Activated T-cell treated with anti-CD3 and anti-CD28 coated beads for 1 hour (primary cell): ENCODE results near the gene B3GLCT.
A peak's percentile ranks its signal among the peaks of the same experiment; 100 is the strongest.
"Not testable (repeated sequence)": the region's sequence is repeated elsewhere in the genome, so short reads cannot be mapped to it uniquely, and the experiment has no call there.

Experiments
- DNase-seq: peaks from one replicate; pipeline ENCODE4 v3.0.0-alpha.2; 2020; ENCODE audit warnings: low read depth

The B3GLCT gene

GRCh38 chr13:31199849-31200636 is at the start of gene B3GLCT:
B3GLCT (plus strand) TSS chr13:31199975; CDS start chr13:31200085, 110 bp downstream.
- peak; percentile 69 for DNase-seq

- DNase-seq: no peak
Observed at GRCh38 chr13:31150315-31150985, 49.3 kb upstream of the B3GLCT start.

- DNase-seq: no peak
Observed at GRCh38 chr13:31151837-31152236, 47.9 kb upstream of the B3GLCT start.

- DNase-seq: no peak
Observed at GRCh38 chr13:31154939-31155338, 44.8 kb upstream of the B3GLCT start.

GRCh38 chr13:31159306-31159705 is 40.5 kb upstream of the B3GLCT start:
- no peak for DNase-seq

GRCh38 chr13:31160857-31161556 is 38.8 kb upstream of the B3GLCT start:
- DNase-seq: peak; percentile 49

- DNase-seq: peak; percentile 97
Observed at GRCh38 chr13:31161557-31162150, 38.1 kb upstream of the B3GLCT start, which contains the start of gene HSPH1. HSPH1 (minus strand) TSS chr13:31161904; CDS start chr13:31161582, 322 bp downstream.

GRCh38 chr13:31162151-31163008 is 37.4 kb upstream of the B3GLCT start:
- peak; percentile 87 for DNase-seq

- DNase-seq: no peak
Observed at GRCh38 chr13:31166591-31166990, 33.2 kb upstream of the B3GLCT start.

GRCh38 chr13:31167490-31167889 is 32.3 kb upstream of the B3GLCT start:
- no peak for DNase-seq

- no peak for DNase-seq
Observed at GRCh38 chr13:31168166-31168565, 31.6 kb upstream of the B3GLCT start.

GRCh38 chr13:31168736-31169135 is 31.0 kb upstream of the B3GLCT start:
- DNase-seq: no peak

GRCh38 chr13:31172001-31172400 is 27.8 kb upstream of the B3GLCT start:
- no peak for DNase-seq

- DNase-seq: no peak
Observed at GRCh38 chr13:31172535-31172934, 27.2 kb upstream of the B3GLCT start.

GRCh38 chr13:31174018-31174417 is 25.8 kb upstream of the B3GLCT start:
- no peak for DNase-seq

- DNase-seq: no peak
Observed at GRCh38 chr13:31175847-31176532, 23.8 kb upstream of the B3GLCT start.

GRCh38 chr13:31177813-31178495 is 21.8 kb upstream of the B3GLCT start:
- DNase-seq: not testable (repeated sequence)

GRCh38 chr13:31179241-31179640 is 20.5 kb upstream of the B3GLCT start:
- DNase-seq: no peak

- no peak for DNase-seq
Observed at GRCh38 chr13:31179754-31180153, 20.0 kb upstream of the B3GLCT start.

GRCh38 chr13:31182987-31183386 is 16.8 kb upstream of the B3GLCT start:
- DNase-seq: no peak
